NCI-H2029 treated with DMSO at 0.1 percent for 48 hours (cell line): ENCODE results near the gene DYNC1LI1.

Experiments
- DNase-seq: peaks from one replicate; lab custom pipeline; 2025; lab: John Stamatoyannopoulos, UW

DYNC1LI1 gene

DNA sequence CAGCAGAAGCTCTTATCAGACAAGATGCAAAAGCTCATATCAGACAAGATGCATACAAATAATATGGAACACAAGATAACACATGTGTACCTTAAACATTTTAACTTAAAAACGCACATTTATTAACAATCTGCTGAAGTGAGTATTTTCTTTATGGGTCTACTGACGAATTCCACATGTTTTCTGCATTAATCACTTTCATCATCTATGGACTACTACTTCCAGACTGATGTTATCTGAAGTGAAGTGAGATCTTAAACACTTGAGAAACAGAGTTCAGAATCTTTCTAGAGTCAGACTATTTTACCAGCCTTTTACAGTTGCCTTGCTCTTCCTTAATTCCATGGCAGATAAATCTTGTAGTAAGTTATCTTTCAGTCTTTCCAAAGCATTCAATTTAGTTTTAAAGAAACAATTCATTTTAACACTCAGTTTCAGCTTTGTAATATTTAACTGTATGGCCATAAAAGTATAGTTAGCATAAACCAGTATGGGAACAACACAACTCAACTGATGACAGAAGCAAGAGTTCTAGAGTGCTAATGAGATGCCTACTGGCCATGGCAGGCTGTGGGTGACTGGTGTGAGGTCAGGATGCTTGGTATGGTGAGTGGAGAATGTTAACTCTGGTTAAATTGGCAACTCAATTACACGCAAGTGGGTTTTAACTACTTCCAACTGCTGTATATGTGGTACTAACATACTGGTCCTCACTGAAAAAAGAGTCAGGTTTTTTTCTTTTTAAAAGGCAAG is 77.8 kb downstream of the DYNC1LI1 start:
- no peak for DNase-seq

DNA sequence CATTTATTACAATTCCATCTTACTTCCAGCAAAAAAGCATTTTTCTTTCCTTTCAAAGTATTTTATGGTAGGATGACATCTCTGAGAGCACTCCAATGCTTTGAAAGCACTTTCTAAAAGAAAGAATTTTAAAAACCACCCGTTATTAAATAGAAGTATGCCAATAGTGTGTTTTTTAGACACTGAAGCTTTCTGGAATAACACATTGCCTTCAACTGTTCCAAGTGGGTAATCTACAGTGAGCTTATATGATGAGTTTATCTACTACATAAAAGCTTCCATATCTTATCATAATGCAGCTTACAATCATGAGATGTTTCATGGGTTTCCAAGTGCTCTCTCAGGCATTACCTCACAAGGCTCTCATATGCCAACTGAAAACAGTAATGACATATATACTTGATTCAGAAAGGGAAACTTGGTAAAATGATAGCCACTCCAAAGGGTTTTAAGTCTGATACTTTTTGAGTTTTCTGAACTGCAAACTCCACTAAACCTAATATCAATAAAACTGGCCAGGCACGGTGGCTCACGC is 82.1 kb downstream of the DYNC1LI1 start:
- DNase-seq = no peak

DNA sequence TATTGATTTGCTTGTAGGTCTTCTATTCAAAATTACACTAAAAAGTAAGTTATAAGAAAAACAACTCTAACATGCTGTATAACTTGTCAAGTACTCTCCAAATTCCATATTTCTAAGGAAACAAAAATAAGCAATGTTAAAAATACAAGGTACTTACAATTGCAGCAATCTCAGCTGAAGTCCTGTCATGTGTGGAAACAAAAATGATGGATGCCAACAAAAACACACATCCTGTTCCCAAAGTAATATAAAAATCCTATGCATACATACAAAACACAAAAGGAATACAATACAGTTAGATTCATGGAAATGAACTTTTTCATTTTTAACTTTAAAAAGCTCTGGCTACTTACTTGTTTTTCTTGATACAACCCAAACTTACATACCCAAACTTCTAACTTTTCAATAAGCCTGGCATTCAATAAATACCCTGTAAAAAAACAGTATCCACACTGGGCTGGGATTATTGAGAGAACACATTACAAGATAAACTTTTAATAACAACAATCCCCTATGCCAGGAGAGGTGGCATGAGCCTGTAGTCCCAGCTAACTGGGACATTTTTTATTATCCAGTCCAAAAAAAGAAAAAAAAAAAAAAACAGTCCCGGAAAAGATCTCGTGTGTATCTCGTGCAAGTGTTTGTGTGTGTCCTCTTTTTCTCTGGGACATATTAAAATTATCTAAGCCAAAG is 82.7 kb downstream of the DYNC1LI1 start:
- no peak for DNase-seq

DNA sequence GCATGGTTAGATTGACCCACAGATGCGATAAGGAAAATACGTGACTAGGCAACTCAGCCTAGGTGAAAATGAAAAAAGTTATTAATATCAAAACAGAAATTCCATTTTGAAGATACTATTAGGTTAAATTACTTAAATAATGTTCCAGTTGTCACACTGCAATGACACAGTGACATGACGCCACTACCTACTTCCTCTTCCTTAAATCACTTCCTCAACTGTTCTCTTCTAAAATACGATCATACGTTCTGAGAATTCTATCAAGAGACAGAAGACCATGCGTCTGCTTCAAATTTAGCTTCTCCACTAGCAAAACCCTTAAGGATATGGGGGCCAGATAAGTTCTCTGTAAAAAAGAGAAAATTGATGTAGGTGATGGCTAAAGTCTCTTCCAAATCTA is 86.2 kb downstream of the DYNC1LI1 start:
- DNase-seq = no peak

DNA sequence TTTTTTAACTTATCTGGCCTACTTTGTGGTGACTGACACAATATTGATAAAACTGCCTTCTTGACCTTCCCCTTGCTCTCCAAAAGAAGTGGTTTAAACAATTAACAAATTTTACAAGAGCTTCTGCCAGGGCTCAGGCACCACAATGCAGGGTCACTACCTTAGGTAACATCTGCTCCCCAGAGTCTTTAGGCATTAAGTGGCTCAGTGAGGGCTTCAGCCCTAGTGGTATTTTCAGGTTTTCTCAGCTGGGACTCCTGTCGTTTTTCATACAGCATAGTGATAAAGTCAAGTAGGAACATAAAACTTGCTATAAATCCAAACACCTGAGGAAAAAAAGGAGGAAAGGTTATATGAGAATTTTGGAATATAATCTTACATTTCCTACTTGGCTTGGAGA is 86.9 kb downstream of the DYNC1LI1 start:
- DNase-seq = no peak

DNA sequence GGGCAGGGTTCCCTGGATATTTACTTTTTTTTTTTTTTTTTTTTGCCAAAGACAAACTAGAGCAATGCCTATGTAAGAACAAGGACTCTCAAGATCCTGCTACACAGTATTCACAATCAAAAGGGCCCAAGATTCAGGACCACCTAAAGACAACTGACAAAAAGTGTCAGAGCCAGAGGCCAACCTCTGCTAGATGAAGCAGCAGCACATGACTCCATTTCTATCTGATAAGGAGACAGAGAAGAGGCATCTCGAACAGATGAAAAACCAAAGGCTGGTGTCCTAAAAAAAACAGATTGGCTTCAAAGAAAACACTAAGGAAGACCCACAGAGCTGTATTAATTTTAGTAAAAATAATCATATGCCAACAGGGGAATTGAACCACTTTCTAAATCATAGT is 88.0 kb downstream of the DYNC1LI1 start:
- no peak for DNase-seq

DNA sequence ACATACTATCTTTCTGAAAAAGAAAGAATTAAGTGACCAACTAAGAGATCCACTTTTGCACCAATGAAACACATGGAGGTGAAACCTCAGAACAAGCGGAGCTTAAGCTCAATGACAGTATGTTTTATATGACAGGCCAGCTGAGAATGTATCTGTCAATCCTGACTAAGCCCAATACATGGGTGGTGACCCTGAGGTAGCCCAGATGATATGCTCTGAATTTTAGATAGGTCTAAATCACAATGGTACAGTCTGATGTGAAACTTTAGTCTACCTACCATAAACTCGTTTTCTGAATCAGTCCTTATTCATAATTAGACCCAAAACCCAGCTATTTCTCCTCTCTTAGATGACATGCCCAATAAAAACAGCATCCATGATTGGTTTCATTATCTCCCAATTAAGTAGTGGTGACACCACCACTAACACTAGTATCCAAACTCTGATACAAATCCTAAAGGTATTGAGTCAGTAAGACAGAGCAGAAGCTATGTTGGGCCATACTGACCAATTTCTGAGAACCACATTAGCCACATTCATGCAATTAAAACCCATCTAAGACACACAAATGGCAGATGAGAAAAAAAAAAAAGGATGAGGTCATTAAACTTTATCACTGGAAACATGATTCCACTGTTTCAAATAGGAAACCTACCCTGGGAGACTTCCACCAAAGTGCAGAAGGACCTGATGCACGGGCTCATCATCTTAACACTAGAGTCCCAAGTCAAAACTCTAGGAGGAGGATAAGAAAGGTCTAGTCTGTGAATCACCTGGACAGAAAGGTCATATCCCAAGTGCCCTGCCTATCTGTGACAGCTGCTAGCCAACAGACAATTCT is 88.6 kb downstream of the DYNC1LI1 start:
- DNase-seq = no peak

DNA sequence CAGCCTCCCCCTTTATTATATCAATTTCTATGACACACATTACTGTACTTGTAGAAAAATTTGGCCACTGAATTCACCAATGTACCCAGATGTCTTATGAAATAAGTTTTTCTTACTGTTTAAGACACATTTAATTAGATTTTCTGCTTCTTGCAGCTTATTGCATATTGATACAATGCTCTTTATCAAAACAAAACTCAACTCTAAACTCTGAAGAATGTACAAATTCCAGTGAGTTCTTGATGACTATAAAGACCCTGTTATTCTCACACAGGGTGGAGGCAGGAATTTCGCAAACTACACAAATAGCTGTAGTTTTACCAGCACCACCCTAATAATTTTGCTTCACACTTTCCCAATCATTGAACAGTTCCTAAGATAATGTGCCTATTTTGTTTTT is 90.1 kb downstream of the DYNC1LI1 start:
- no peak for DNase-seq
